Endodermal cell (in vitro differentiated cells): ENCODE results near the gene ZDHHC24. TPM values are rescaled to one million over a fixed set of nuclear protein-coding genes. Genes with fewer than 3 reads are reported as not detected.

Experiments
- DNase-seq: peaks from one replicate; pipeline ENCODE4 v3.0.0-alpha.2; 2017
- H3K27ac ChIP-seq: 2 replicates; pipeline ENCODE4 v1.5.1; 2013; ENCODE audit warnings: mild to moderate bottlenecking, low read depth, low read length, moderate library complexity
- H3K27me3 ChIP-seq: 2 replicates; pipeline ENCODE4 v1.6.1; 2013; ENCODE audit warnings: mild to moderate bottlenecking, low read length, moderate library complexity; ENCODE audit not compliant: insufficient read depth, control insufficient read depth, poor library complexity, severe bottlenecking
- H3K36me3 ChIP-seq: 2 replicates; pipeline ENCODE4 v1.7.0; 2013; ENCODE audit warnings: mild to moderate bottlenecking, low read length, moderate library complexity; ENCODE audit not compliant: control insufficient read depth, insufficient read depth
- H3K4me1 ChIP-seq: one replicate; pipeline ENCODE4 v1.7.0; 2013; ENCODE audit warnings: low read length; ENCODE audit not compliant: control insufficient read depth, insufficient read depth
- H3K4me3 ChIP-seq: 2 replicates; pipeline ENCODE4 v1.5.1; 2013; ENCODE audit warnings: mild to moderate bottlenecking, low read length, moderate library complexity
- H3K9ac ChIP-seq: 2 replicates; pipeline ENCODE4 v1.6.1; 2013; ENCODE audit warnings: mild to moderate bottlenecking, low read length, moderate library complexity; ENCODE audit not compliant: poor library complexity, severe bottlenecking; ENCODE audit errors: extremely low read depth
- H3K9me3 ChIP-seq: 2 replicates; pipeline ENCODE4 v1.6.1; 2013; ENCODE audit warnings: mild to moderate bottlenecking, low read length, moderate library complexity; ENCODE audit not compliant: control insufficient read depth
- H3K27ac Mint-ChIP-seq: 2 replicates; pipeline ENCODE4 v1.8.0; 2020; ENCODE audit warnings: mixed read lengths
- H3K27me3 Mint-ChIP-seq: 2 replicates; pipeline ENCODE4 v1.8.0; 2021; ENCODE audit warnings: mild to moderate bottlenecking, mixed read lengths; ENCODE audit not compliant: insufficient read depth
- H3K36me3 Mint-ChIP-seq: 2 replicates; pipeline ENCODE4 v1.8.0; 2020; ENCODE audit warnings: low read depth, mixed read lengths
- H3K4me1 Mint-ChIP-seq: 2 replicates; pipeline ENCODE4 v1.8.0; 2020; ENCODE audit warnings: mixed read lengths
- H3K4me3 Mint-ChIP-seq: 2 replicates; pipeline ENCODE4 v1.8.0; 2020; ENCODE audit warnings: mild to moderate bottlenecking, moderate library complexity, mixed read lengths
- H3K9me3 Mint-ChIP-seq: 2 replicates; pipeline ENCODE4 v1.8.0; 2020; ENCODE audit warnings: mild to moderate bottlenecking, mixed read lengths
- CTCF ChIP-seq: fragments of 200-600 bp; sonication (generic); conservative IDR thresholded peaks from 2 replicates; pipeline ENCODE4 v1.5.0; 2021; ENCODE audit warnings: antibody characterized with exemption, mild to moderate bottlenecking
- WGBS, 2 experiments: methylation state at CpG; one replicate each; pipeline versions ENCODE4 v1.1.5 to v1.1.7; 2013; ENCODE audit warnings: missing lambda C conversion rate in 2 of 2, mixed read lengths in 1 of 2; ENCODE audit not compliant: insufficient coverage in 1 of 2, insufficient read length in 1 of 2; 5-methylcytosine and 5-hydroxymethylcytosine counted together
- total RNA-seq, 2 donors: library from RNA; stranded (reverse); fragmentation: NEBNext Ultra II Directional in 1 of 2; extraction: Animal tissue kit (Norgen Biotek cat#: 25700) in 1 of 2; gene quantifications; 2 replicates in 1 of 2; 3 replicates in 1 of 2; pipeline ENCODE4 v1.2.1, GENCODE V29; 2021

Gene ZDHHC24
- total RNA-seq, 2 donors from 2014 or later, result 10.6 to 11.7 TPM

GRCh38 chr11:66554602-66555001 lies 8.8 kb upstream of the ZDHHC24 start:
- DNase-seq, result no peak

GRCh38 chr11:66550887-66551286 lies 5.0 kb upstream of the ZDHHC24 start:
- H3K4me1 ChIP-seq, result no peaks in the 10 kb centered on the region
- Mint-ChIP-seq H3K27me3 (peaks cover 1% of the 10 kb centered on the region), H3K36me3 (no peaks in the 10 kb centered on the region), H3K27ac (no peak overlapping the region), H3K4me3 (no peak overlapping the region), H3K9me3 (no peaks in the 10 kb centered on the region), H3K4me1 (peaks cover 8% of the 10 kb centered on the region)
- 89 to 100% methylated on average over 2 to 4 of the region's 4 CpGs for WGBS, 2 experiments
- H3K27ac ChIP-seq, result no peak overlapping the region
- no peaks in the 10 kb centered on the region for H3K27me3 ChIP-seq
- no peak overlapping the region for H3K4me3 ChIP-seq
- H3K9ac ChIP-seq, result no peak overlapping the region
- H3K9me3 ChIP-seq, result no peaks in the 10 kb centered on the region
- no peak for TF ChIP-seq CTCF
- no peaks in the 10 kb centered on the region for H3K36me3 ChIP-seq
- DNase-seq, result no peak

More at GRCh38 chr11:66554602-66555001, 8.8 kb upstream of the ZDHHC24 start:
- peak overlapping the region; percentile 31 for H3K27ac Mint-ChIP-seq
- Histone ChIP-seq H3K36me3 (no peaks in the 10 kb centered on the region), H3K9ac (no peak overlapping the region), H3K27me3 (no peaks in the 10 kb centered on the region), H3K4me1 (no peaks in the 10 kb centered on the region), H3K27ac (no peak overlapping the region), H3K9me3 (no peaks in the 10 kb centered on the region), H3K4me3 (no peak overlapping the region)
- H3K9me3 Mint-ChIP-seq, result no peaks in the 10 kb centered on the region
- peaks cover 11% of the 10 kb centered on the region for H3K27me3 Mint-ChIP-seq
- H3K4me3 Mint-ChIP-seq, result no peak overlapping the region
- no peak for TF ChIP-seq CTCF
- H3K4me1 Mint-ChIP-seq, result no peaks in the 10 kb centered on the region
- no peaks in the 10 kb centered on the region for H3K36me3 Mint-ChIP-seq
- 91 to 97% methylated on average over 5 of the region's 5 CpGs for WGBS, 2 experiments

- peaks cover 11% of the 10 kb centered on the region for H3K4me1 Mint-ChIP-seq
- WGBS, 2 experiments, result 97% methylated on average over 3 of the region's 3 CpGs; no CpG with 5 or more reads in 1 of the 2 experiments
- H3K4me1 ChIP-seq, result no peaks in the 10 kb centered on the region
- H3K36me3 ChIP-seq, result no peaks in the 10 kb centered on the region
- DNase-seq, result no peak
- H3K36me3 Mint-ChIP-seq, result no peaks in the 10 kb centered on the region
- no peak overlapping the region for H3K9ac ChIP-seq
- H3K27ac Mint-ChIP-seq, result no peak overlapping the region
- no peaks in the 10 kb centered on the region for H3K9me3 Mint-ChIP-seq
- no peaks in the 10 kb centered on the region for H3K27me3 ChIP-seq
- H3K27me3 Mint-ChIP-seq, result peaks cover 1% of the 10 kb centered on the region
- H3K4me3 Mint-ChIP-seq, result no peak overlapping the region
- H3K9me3 ChIP-seq, result no peaks in the 10 kb centered on the region
- H3K4me3 ChIP-seq, result no peak overlapping the region
- no peak for TF ChIP-seq CTCF
- no peak overlapping the region for H3K27ac ChIP-seq
These were observed 3.8 kb upstream of the ZDHHC24 start for GRCh38 chr11:66549696-66550095.
